Gastrocnemius medialis (tissue), 4 donors: Measurements from ENCODE around the gene UBN2. TPM values are rescaled to one million over a fixed set of nuclear protein-coding genes. Genes with fewer than 3 reads are reported as not detected.

Source experiments
- ATAC-seq, 2 donors: fragments of 150-250 bp; one replicate each; pipeline ENCODE4 v1.9.1; 2016
- DNase-seq, 2 donors: peaks; one replicate each; pipeline ENCODE4 v3.0.0-alpha.2; 2019
- H3K27ac ChIP-seq, 4 donors: fragments of 200-600 bp; sonication (generic); 1 replicate in 1 of 4; 2 replicates in 3 of 4; pipeline ENCODE4 v1.5.1; 2016 to 2018; ENCODE audit warnings: mild to moderate bottlenecking in 2 of 4, moderate library complexity in 1 of 4
- H3K27me3 ChIP-seq, 3 donors: fragments of 200-600 bp; sonication (generic) in 2 of 3; 1 replicate in 1 of 3; 2 replicates in 2 of 3; pipeline versions ENCODE4 v1.5.1 to v1.6.0; 2016 to 2019; ENCODE audit warnings: mild to moderate bottlenecking in 1 of 3, moderate library complexity in 1 of 3
- H3K36me3 ChIP-seq, 2 donors: fragments of 200-600 bp; sonication (generic) in 1 of 2; one replicate each; pipeline ENCODE4 v1.5.1; 2017 to 2018
- H3K4me1 ChIP-seq, 2 donors: fragments of 200-600 bp; sonication (generic) in 1 of 2; one replicate each; pipeline ENCODE4 v1.5.1; 2016 to 2017; ENCODE audit warnings: mild to moderate bottlenecking in 2 of 2
- H3K4me3 ChIP-seq, 4 donors: fragments of 200-600 bp; sonication (generic) in 3 of 4; 1 replicate in 1 of 4; 2 replicates in 3 of 4; pipeline ENCODE4 v1.5.1; 2016 to 2019; ENCODE audit warnings: mild to moderate bottlenecking in 2 of 4
- H3K9me3 ChIP-seq, 3 donors: fragments of 200-600 bp; sonication (generic) in 2 of 3; 1 replicate in 1 of 3; 2 replicates in 2 of 3; pipeline ENCODE4 v1.5.1; 2016 to 2019
- CTCF ChIP-seq, 5 experiments: fragments of 450-650 bp in 3 of 5; fragments of 200-600 bp in 2 of 5; sonication (generic) in 2 of 5; IDR thresholded peaks in 4 of 5; conservative IDR thresholded peaks in 1 of 5; 1 replicate in 4 of 5; 2 replicates in 1 of 5; pipeline ENCODE4 v1.5.1; 2016 to 2019; ENCODE audit warnings: antibody characterized with exemption in 5 of 5, mild to moderate bottlenecking in 3 of 5, moderate library complexity in 3 of 5
- POLR2A ChIP-seq, 2 donors: fragments of 450-650 bp; IDR thresholded peaks; one replicate each; pipeline ENCODE4 v1.6.1; 2017; ENCODE audit warnings: antibody characterized with exemption in 2 of 2, mild to moderate bottlenecking in 2 of 2, moderate library complexity in 2 of 2
- in situ Hi-C, 4 donors: fragments of 200-750 bp; cut with MboI; loops; one replicate each; pipeline versions ENCODE4 v1.15.0 to v1.8.0; 2017; ENCODE audit warnings: low sequenced_read_pairs in 4 of 4
- intact Hi-C: fragments of 100-400 bp; cut with DNase I; formaldehyde crosslinking; loops from one replicate; pipeline ENCODE4 v1.15.1; 2023; ENCODE audit warnings: low total_unique reads
- total RNA-seq, 4 donors: library from RNA; depleted of rRNA; stranded (reverse); fragments of >200 nt; gene quantifications; one replicate each; pipeline versions ENCODE4 v1.1.0 to v1.2.3, GENCODE V29; 2016

Gene UBN2
- 10 to 100 TPM; 12.0 to 24.8 (median 17.2) TPM for total RNA-seq

- ATAC-seq (peak; percentile 98), DNase-seq (peak; percentile 91 to 93)
- H3K27me3 ChIP-seq: no peaks in the 10 kb centered on the region
- intact Hi-C loops: loop anchor here (1.0 to 5.0 kb wide), 3 partner anchors 98 to 126 kb away; partner anchors contain the start of genes FMC1 and LUC7L2
- in situ Hi-C loops: loop anchor here in 1 of 4 donors (25.0 kb wide), 1 partner anchor 506 kb away; no protein-coding TSS in a partner anchor
- H3K36me3 ChIP-seq: no peaks in the 10 kb centered on the region
- peaks cover 32 to 40% of the 10 kb centered on the region in 2 donors for H3K4me1 ChIP-seq
- H3K9me3 ChIP-seq: no peaks in the 10 kb centered on the region
- peak within 1 kb of the TSS; percentile 83 to 99 (median 92) for H3K4me3 ChIP-seq
- TF ChIP-seq POLR2A (IDR thresholded peaks at IDR 0.05): peak; percentile 49 to 79
- TF ChIP-seq CTCF (IDR thresholded peaks at IDR 0.05 in 4 of 5, conservative IDR thresholded peaks at IDR 0.05 in 1 of 5): no peak
- H3K27ac ChIP-seq: peak within 1 kb of the TSS; percentile 88 to 99 (median 96)
Measured at GRCh38 chr7:139230774-139231512, at the start of gene UBN2. UBN2 (plus strand) TSS chr7:139231237; CDS start chr7:139231485, 248 bp downstream.

- H3K27ac ChIP-seq: no peak overlapping the region
- ATAC-seq: no peak
- in situ Hi-C loops: no loop called here
- no peaks in the 10 kb centered on the region for H3K4me1 ChIP-seq
- H3K36me3 ChIP-seq: peaks cover 0 to 12% of the 10 kb centered on the region in 2 donors
- no peaks in the 10 kb centered on the region for H3K27me3 ChIP-seq
- intact Hi-C loops: no loop called here
- TF ChIP-seq CTCF (IDR thresholded peaks at IDR 0.05 in 4 of 5, conservative IDR thresholded peaks at IDR 0.05 in 1 of 5): no peak
- TF ChIP-seq POLR2A (IDR thresholded peaks at IDR 0.05): no peak
- no peak for DNase-seq
- H3K9me3 ChIP-seq: no peaks in the 10 kb centered on the region
- H3K4me3 ChIP-seq: no peak overlapping the region
Measured at GRCh38 chr7:139181404-139181803, 49.6 kb upstream of the UBN2 start.

- no peak for DNase-seq
- Histone ChIP-seq H3K4me3 (no peak overlapping the region), H3K36me3 (peaks cover 0 to 12% of the 10 kb centered on the region in 2 donors), H3K9me3 (no peaks in the 10 kb centered on the region), H3K27me3 (no peaks in the 10 kb centered on the region), H3K27ac (no peak overlapping the region), H3K4me1 (no peaks in the 10 kb centered on the region)
- TF ChIP-seq CTCF (IDR thresholded peaks at IDR 0.05 in 4 of 5, conservative IDR thresholded peaks at IDR 0.05 in 1 of 5) (no peak), POLR2A (IDR thresholded peaks at IDR 0.05) (no peak)
- intact Hi-C loops: no loop called here
- in situ Hi-C loops: no loop called here
- no peak for ATAC-seq
Measured at GRCh38 chr7:139182363-139182762, 48.7 kb upstream of the UBN2 start.

- DNase-seq (no peak), ATAC-seq (no peak)
- H3K4me1 ChIP-seq: no peaks in the 10 kb centered on the region
- in situ Hi-C loops (no loop called here), intact Hi-C loops (no loop called here)
- no peaks in the 10 kb centered on the region for H3K9me3 ChIP-seq
- TF ChIP-seq CTCF (IDR thresholded peaks at IDR 0.05 in 4 of 5, conservative IDR thresholded peaks at IDR 0.05 in 1 of 5): no peak
- no peak for TF ChIP-seq POLR2A (IDR thresholded peaks at IDR 0.05)
- H3K36me3 ChIP-seq: peaks cover 0 to 12% of the 10 kb centered on the region in 2 donors
- no peak overlapping the region for H3K4me3 ChIP-seq
- no peak overlapping the region for H3K27ac ChIP-seq
- H3K27me3 ChIP-seq: no peaks in the 10 kb centered on the region
Measured at GRCh38 chr7:139183251-139183650, 47.8 kb upstream of the UBN2 start.
